ENCODE measurements around the gene FOXN3. TPM values are rescaled to one million over a fixed set of nuclear protein-coding genes. Genes with fewer than 3 reads are reported as not detected.

Gene FOXN3
- total and polyA plus RNA-seq, 9 donors = 56.9 to 172 (median 99.2) TPM

DNA sequence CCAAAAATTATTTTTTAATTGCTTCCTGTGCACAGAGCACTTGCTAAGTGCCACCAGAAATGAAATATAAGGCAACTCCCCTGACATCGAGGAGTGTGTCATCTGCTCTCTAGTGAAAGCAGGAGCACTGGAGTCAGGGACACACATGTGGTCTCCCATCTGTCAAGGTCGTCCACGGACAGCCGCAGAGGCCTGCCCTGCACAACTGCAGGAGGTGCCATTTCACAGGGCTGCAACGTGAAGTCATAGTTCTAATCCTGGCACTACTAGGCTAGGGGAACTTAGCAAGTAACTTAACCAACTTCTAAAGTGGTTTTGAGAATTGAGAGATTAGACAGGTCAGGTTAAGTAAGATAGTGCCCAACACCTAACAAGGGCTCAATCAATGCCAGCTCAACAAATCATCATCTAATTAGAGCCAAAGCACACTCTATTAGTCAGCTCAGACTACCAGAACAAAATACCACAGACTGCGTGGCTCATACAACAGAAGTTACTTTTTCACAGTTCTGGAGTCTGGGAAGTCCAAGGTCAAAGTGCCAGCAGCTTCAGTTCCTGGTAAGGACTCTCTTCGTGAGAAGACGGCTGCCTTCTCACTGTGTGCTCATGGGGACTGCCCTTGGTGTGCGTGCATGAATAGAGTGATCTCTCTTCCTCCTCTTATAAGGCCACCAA lies 30.7 kb downstream of the FOXN3 start:
- H3K27me3 ChIP-seq = no peaks in the 10 kb centered on the region
- intact Hi-C loops (cut with DNase I) = no loop called here
- DNase-seq = peak in 1 of 5 donors; percentile 31
- peak overlapping the region in 1 of 2 donors; percentile 67 for H3K27ac ChIP-seq
- H3K36me3 ChIP-seq = no peaks in the 10 kb centered on the region
- peaks cover 23% of the 10 kb centered on the region for H3K4me1 ChIP-seq (ENCODE audit: insufficient read depth)
- no peak overlapping the region for H3K4me3 ChIP-seq
- H3K9me3 ChIP-seq = no peaks in the 10 kb centered on the region
- no peak for TF ChIP-seq EP300 (IDR thresholded peaks at IDR 0.05)
- TF ChIP-seq, protein P1, sequence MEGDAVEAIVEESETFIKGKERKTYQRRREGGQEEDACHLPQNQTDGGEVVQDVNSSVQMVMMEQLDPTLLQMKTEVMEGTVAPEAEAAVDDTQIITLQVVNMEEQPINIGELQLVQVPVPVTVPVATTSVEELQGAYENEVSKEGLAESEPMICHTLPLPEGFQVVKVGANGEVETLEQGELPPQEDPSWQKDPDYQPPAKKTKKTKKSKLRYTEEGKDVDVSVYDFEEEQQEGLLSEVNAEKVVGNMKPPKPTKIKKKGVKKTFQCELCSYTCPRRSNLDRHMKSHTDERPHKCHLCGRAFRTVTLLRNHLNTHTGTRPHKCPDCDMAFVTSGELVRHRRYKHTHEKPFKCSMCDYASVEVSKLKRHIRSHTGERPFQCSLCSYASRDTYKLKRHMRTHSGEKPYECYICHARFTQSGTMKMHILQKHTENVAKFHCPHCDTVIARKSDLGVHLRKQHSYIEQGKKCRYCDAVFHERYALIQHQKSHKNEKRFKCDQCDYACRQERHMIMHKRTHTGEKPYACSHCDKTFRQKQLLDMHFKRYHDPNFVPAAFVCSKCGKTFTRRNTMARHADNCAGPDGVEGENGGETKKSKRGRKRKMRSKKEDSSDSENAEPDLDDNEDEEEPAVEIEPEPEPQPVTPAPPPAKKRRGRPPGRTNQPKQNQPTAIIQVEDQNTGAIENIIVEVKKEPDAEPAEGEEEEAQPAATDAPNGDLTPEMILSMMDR (IDR thresholded peaks at IDR 0.05) = no peak
- no peak for TF ChIP-seq POLR2A (IDR thresholded peaks at IDR 0.05)
- WGBS, 3 donors = 34 to 39% (median 36%) methylated on average over 9 of the region's 9 CpGs

DNA sequence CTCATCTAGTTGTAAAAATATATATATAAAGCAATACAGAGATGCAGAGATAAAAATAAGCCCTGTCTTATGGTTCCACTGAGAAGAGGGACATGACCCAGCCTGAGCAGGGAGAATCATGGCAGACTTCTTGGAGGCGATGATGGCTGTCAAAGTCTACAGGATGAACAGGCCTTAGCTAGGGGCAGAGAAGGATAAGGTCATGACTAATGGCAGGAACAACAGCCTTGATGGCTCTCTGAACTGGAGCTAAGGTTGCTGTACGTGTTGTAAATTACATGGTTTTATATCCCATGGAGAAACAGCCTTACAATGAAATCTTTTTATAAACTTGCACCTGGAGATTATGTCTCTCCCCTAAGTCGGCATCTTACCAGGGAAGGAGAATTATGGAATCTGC lies 32.4 kb downstream of the FOXN3 start:
- Histone ChIP-seq H3K27ac (peak overlapping the region in 1 of 2 donors; percentile 67), H3K4me3 (no peak overlapping the region), H3K27me3 (no peaks in the 10 kb centered on the region), H3K36me3 (no peaks in the 10 kb centered on the region), H3K4me1 (ENCODE audit: insufficient read depth) (peaks cover 18% of the 10 kb centered on the region), H3K9me3 (no peaks in the 10 kb centered on the region)
- WGBS, 3 donors = 94 to 97% (median 97%) methylated on average over 3 of the region's 3 CpGs
- no peak for DNase-seq
- TF ChIP-seq EP300 (IDR thresholded peaks at IDR 0.05) (no peak), POLR2A (IDR thresholded peaks at IDR 0.05) (no peak)
- TF ChIP-seq, protein P1 (IDR thresholded peaks at IDR 0.05) = no peak
- intact Hi-C loops (cut with DNase I) = no loop called here

DNA sequence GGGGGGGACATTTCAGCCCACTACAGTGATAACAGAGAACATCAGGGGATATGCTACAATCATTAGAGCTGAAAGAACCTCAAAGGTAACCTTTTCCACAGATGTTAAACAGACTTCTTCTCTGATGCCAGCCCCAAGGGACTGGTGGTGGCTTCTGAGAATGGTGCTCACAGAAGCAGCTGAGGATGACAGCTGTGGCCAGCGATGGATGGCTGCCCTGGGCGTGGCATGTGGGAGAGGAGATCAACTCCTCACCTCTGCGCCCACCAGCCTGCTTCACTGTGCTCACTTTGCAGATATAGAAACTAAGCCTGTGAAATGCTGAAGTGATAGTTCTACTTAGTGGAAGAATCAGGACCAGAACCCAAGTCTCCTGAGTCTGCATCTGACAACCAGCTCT lies 33.0 kb downstream of the FOXN3 start:
- no peaks in the 10 kb centered on the region for H3K36me3 ChIP-seq
- peaks cover 19% of the 10 kb centered on the region for H3K4me1 ChIP-seq (ENCODE audit: insufficient read depth)
- no peak for DNase-seq
- H3K27ac ChIP-seq = no peak overlapping the region
- WGBS, 3 donors = 79 to 96% (median 96%) methylated on average over 3 of the region's 3 CpGs
- intact Hi-C loops (cut with DNase I) = no loop called here
- H3K9me3 ChIP-seq = no peaks in the 10 kb centered on the region
- H3K4me3 ChIP-seq = no peak overlapping the region
- TF ChIP-seq, protein P1 (IDR thresholded peaks at IDR 0.05) = no peak
- no peak for TF ChIP-seq EP300 (IDR thresholded peaks at IDR 0.05)
- no peak for TF ChIP-seq POLR2A (IDR thresholded peaks at IDR 0.05)
- no peaks in the 10 kb centered on the region for H3K27me3 ChIP-seq

DNA sequence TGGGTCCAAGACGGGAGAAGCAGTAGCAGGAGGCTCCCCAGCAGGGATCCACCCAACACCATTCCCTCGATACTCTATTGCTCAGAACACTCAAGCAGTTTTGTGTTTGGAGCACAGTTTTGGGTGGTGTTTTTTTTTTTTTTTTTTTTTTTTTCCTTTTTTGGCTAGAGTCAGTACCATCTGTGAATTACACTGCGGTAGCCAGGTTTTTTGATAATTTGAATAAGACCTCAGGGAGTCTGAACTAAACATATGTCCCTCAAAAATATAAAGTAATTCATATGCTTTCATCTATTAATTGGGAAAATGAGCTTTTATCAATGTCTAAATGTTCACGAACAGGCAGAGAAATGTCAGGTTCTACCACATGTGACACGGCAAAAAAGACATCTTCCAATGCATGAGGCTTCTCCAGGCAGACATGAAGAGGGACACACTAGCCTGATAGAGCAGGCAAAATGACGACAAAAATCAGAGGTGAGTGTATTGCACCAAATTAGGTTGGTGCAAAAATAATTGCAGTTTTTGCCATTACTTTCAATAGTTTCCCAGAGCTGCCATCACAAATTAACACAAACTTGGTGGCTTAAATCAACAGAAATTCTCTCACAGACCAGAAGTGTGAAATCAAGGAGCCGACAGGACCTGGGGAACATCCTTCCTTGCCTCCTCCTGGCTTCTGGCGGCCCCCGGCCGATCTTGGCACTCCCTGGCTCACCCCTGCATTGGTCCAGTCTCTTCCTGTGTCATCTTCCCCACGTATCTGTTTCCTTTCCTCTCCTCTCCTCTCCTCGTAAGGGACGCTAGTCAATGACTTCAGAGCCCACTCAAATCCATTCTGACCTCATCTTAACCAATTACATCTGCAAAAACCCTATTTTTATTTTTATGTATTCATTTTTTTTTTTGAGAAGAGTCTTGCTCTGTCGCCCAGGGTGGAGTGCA lies 33.9 kb downstream of the FOXN3 start:
- no peaks in the 10 kb centered on the region for H3K9me3 ChIP-seq
- no peak for DNase-seq
- H3K27ac ChIP-seq = no peak overlapping the region
- H3K4me3 ChIP-seq = no peak overlapping the region
- no peaks in the 10 kb centered on the region for H3K36me3 ChIP-seq
- 81 to 84% (median 83%) methylated on average over 14 of the region's 14 CpGs for WGBS, 3 donors
- peaks cover 22% of the 10 kb centered on the region for H3K4me1 ChIP-seq (ENCODE audit: insufficient read depth)
- no peaks in the 10 kb centered on the region for H3K27me3 ChIP-seq
- intact Hi-C loops (cut with DNase I) = no loop called here
- TF ChIP-seq EP300 (IDR thresholded peaks at IDR 0.05) = no peak
- TF ChIP-seq, protein P1 (IDR thresholded peaks at IDR 0.05) = no peak
- TF ChIP-seq POLR2A (IDR thresholded peaks at IDR 0.05) = no peak

Data from ovary (tissue), 9 donors.